K562 (cell line): Measurements from ENCODE around the gene MAP3K6. TPM values are rescaled to one million over a fixed set of nuclear protein-coding genes. Genes with fewer than 3 reads are reported as not detected.

ENCODE experiments used
- HBP1 ChIP-seq: fragments of 450-650 bp; formaldehyde crosslinking; IDR thresholded peaks from 2 replicates; pipeline ENCODE4 v1.4.0; 2022; ENCODE audit warnings: missing genetic modification characterization
- HDGF ChIP-seq: fragments of 450-650 bp; IDR thresholded peaks from 2 replicates; pipeline ENCODE4 v1.6.1; 2016
- IRF1 ChIP-seq: sonication (generic); formaldehyde crosslinking; IDR thresholded peaks from 2 replicates; pipeline ENCODE4 v1.8.0; 2022; ENCODE audit warnings: missing genetic modification reagents, mild to moderate bottlenecking, borderline replicate concordance
- MBD1 ChIP-seq: fragments of 250-450 bp; sonication (Bioruptor Pico); IDR thresholded peaks from 2 replicates; pipeline ENCODE4 v1.8.0; 2022; ENCODE audit warnings: inconsistent platforms
- MNT ChIP-seq, 2 experiments: fragments of 450-650 bp; conservative IDR thresholded peaks; 2 replicates each; pipeline ENCODE4 v1.6.1; 2017; ENCODE audit warnings: mild to moderate bottlenecking in 2 of 2, moderate library complexity in 2 of 2
- MTA1 ChIP-seq: fragments of 450-650 bp; IDR thresholded peaks from 2 replicates; pipeline ENCODE4 v1.6.1; 2017; ENCODE audit warnings: borderline replicate concordance
- NFIC ChIP-seq: fragments of 450-650 bp; IDR thresholded peaks from 2 replicates; pipeline ENCODE4 v1.6.1; 2017; ENCODE audit warnings: mild to moderate bottlenecking, inconsistent platforms
- NFRKB ChIP-seq: fragments of 450-650 bp; IDR thresholded peaks from 2 replicates; pipeline ENCODE4 v1.6.1; 2016; ENCODE audit warnings: low read depth
- NFXL1 ChIP-seq: fragments of 450-650 bp; formaldehyde crosslinking; IDR thresholded peaks from 2 replicates; pipeline ENCODE4 v1.4.0; 2021; ENCODE audit warnings: mild to moderate bottlenecking
- RBM15 ChIP-seq: fragments of 200-400 bp; formaldehyde crosslinking; IDR thresholded peaks from 2 replicates; pipeline ENCODE4 v1.6.1; 2018; ENCODE audit warnings: mild to moderate bottlenecking, low read length, moderate library complexity; ENCODE audit not compliant: insufficient read depth
- SMAD2 ChIP-seq: fragments of 150-350 bp; IDR thresholded peaks from 2 replicates; pipeline ENCODE4 v1.6.1; 2014; ENCODE audit warnings: low read depth, mild to moderate bottlenecking, low read length
- SRF ChIP-seq, 2 experiments: fragments of 250-450, 450-650 bp in 1 of 2; sonication (Bioruptor Pico) in 1 of 2; sonication (generic) in 1 of 2; formaldehyde crosslinking; IDR thresholded peaks; 2 replicates each; pipeline versions ENCODE4 v1.5.0 to v1.5.1; 2020 to 2022; ENCODE audit warnings: mild to moderate bottlenecking in 1 of 2, missing genetic modification reagents in 1 of 2
- STAG1 ChIP-seq: sonication (generic); formaldehyde crosslinking; IDR thresholded peaks from 2 replicates; pipeline ENCODE4 v1.5.0; 2020; ENCODE audit warnings: missing genetic modification reagents, borderline replicate concordance
- TBL1XR1 ChIP-seq, 2 experiments: IDR thresholded peaks; 2 replicates each; pipeline ENCODE4 v1.6.1; 2012; ENCODE audit warnings: improper control_type of control experiment in 2 of 2, low read length in 2 of 2, mild to moderate bottlenecking in 1 of 2
- YBX1 ChIP-seq: fragments of 450-650 bp; IDR thresholded peaks from 2 replicates; pipeline ENCODE4 v1.7.1; 2016; ENCODE audit warnings: mild to moderate bottlenecking
- ZBTB43 ChIP-seq: sonication (generic); formaldehyde crosslinking; IDR thresholded peaks from 2 replicates; pipeline ENCODE4 v1.8.0; 2023; ENCODE audit warnings: mild to moderate bottlenecking, missing genetic modification reagents
- ZBTB8A ChIP-seq: fragments of 450-650 bp; IDR thresholded peaks from 2 replicates; pipeline ENCODE4 v1.6.1; 2018; ENCODE audit warnings: mild to moderate bottlenecking, moderate library complexity; ENCODE audit not compliant: partially characterized antibody
- ZFP30 ChIP-seq: fragments of 250-450 bp; sonication (Bioruptor Pico); IDR thresholded peaks from 2 replicates; pipeline ENCODE4 v1.8.0; 2022; ENCODE audit warnings: moderate library complexity, mild to moderate bottlenecking, inconsistent platforms, borderline replicate concordance
- ZFPM2 ChIP-seq: fragments of 250-450 bp; sonication (Bioruptor Pico); IDR thresholded peaks from 2 replicates; pipeline ENCODE4 v1.5.1; 2022; ENCODE audit warnings: mild to moderate bottlenecking
- ZKSCAN3 ChIP-seq: fragments of 250-450 bp; sonication (Bioruptor Pico); IDR thresholded peaks from 2 replicates; pipeline ENCODE4 v1.4.0; 2020
- ZNF41 ChIP-seq: fragments of 250-450 bp; sonication (Bioruptor Pico); conservative IDR thresholded peaks from 2 replicates; pipeline ENCODE4 v1.4.0; 2020; ENCODE audit warnings: mild to moderate bottlenecking
- ZNF764 ChIP-seq: fragments of 250-450 bp; sonication (Bioruptor Pico); IDR thresholded peaks from 2 replicates; pipeline ENCODE4 v1.4.0; 2020; ENCODE audit warnings: low read depth, mild to moderate bottlenecking, moderate library complexity
- ZNF830 ChIP-seq: fragments of 250-450 bp; sonication (Bioruptor Pico); IDR thresholded peaks from 2 replicates; pipeline ENCODE4 v1.5.0; 2021; ENCODE audit warnings: mild to moderate bottlenecking
- polyA plus RNA-seq, 8 experiments: library from polyadenylated mRNA; depleted of rRNA in 4 of 8; stranded (reverse) in 5 of 8; unstranded in 3 of 8; fragments of >200 nt; fragmentation: Nextera tagmentation in 2 of 8; fragmentation: Illumina TruSeq in 1 of 8; extraction: Ambion mirVana in 2 of 8; extraction: Trizol in 1 of 8; gene quantifications; 2 replicates each; pipeline versions ENCODE4 v1.2.1 to v1.2.3, GENCODE V29; 2011 to 2014; ENCODE audit warnings: inconsistent platforms in 1 of 8, missing spikeins in 1 of 8
- total RNA-seq, 7 experiments: library from RNA; depleted of rRNA in 6 of 7; stranded (reverse); fragments of >200 nt in 6 of 7; fragmentation: Illumina TruSeq in 2 of 7; extraction: Trizol in 2 of 7; gene quantifications; 2 replicates each; pipeline versions ENCODE4 v1.2.1 to v1.2.3, GENCODE V29; 2011 to 2021; ENCODE audit warnings: low replicate concordance in 1 of 7

The MAP3K6 gene
- total and polyA plus RNA-seq, 9 of the 15 experiments (the other 6 are each of a cell fraction or from before 2014, with no cell fraction given): 0.99 to 21.9 (median 7.0) TPM

- TF ChIP-seq MBD1 (CRISPR knock-in tag) (no peak), ZBTB43 (CRISPR knock-in tag) (peak; percentile 42; the same call in 1 of the 2 replicates), ZNF41 (no peak), RBM15 (no peak), STAG1 (CRISPR knock-in tag) (no peak), HBP1 (CRISPR knock-in tag) (no peak), IRF1 (CRISPR knock-in tag) (no peak), SRF (CRISPR knock-in tag; IDR thresholded peaks at IDR 0.05) (no peak), ZFP30 (no peak), ZBTB8A (no peak), SMAD2 (no peak), YBX1 (no peak), MTA1 (no peak), TBL1XR1 (IDR thresholded peaks at IDR 0.05; ENCODE audit: low read length in 2 of 2) (no peak), NFXL1 (no peak), NFRKB (no peak), ZKSCAN3 (CRISPR knock-in tag) (no peak), MNT (conservative IDR thresholded peaks at IDR 0.05) (no peak), NFIC (no peak), ZNF830 (CRISPR knock-in tag) (no peak), ZFPM2 (CRISPR knock-in tag) (no peak), ZNF764 (CRISPR knock-in tag) (0 out of 2 replicates have a peak, but pooled peaks have one; percentile 34), HDGF (no peak)
These were observed 25.1 kb downstream of the MAP3K6 start, which contains the start of gene SYTL1 (continued) for GRCh38 chr1:27341525-27342252.
